CD4-positive, alpha-beta T cell treated with Interleukin-17A for 1 hour (primary cell): Measurements from ENCODE around the gene DLL4.
"Not testable (repeated sequence)": the region's sequence is repeated elsewhere in the genome, so short reads cannot be mapped to it uniquely, and the experiment has no call there.

Experiments used
- DNase-seq: peaks from one replicate; pipeline ENCODE4 v3.0.0-alpha.2; 2020

Gene DLL4

GRCh38 chr15:40943764-40944365 is 14.7 kb downstream of the DLL4 start:
- DNase-seq: no peak

- no peak for DNase-seq
Observed at GRCh38 chr15:40944510-40945296, 15.6 kb downstream of the DLL4 start.

- DNase-seq: no peak
Observed at GRCh38 chr15:40948706-40949473, 19.8 kb downstream of the DLL4 start.

GRCh38 chr15:40949756-40950207 is 20.6 kb downstream of the DLL4 start:
- DNase-seq: no peak

- no peak for DNase-seq
Observed at GRCh38 chr15:40951764-40952163, 22.6 kb downstream of the DLL4 start.

GRCh38 chr15:40952301-40952900 is 23.3 kb downstream of the DLL4 start:
- DNase-seq: no peak

- peak; percentile 97 for DNase-seq
Observed at GRCh38 chr15:40952901-40953712, 24.0 kb downstream of the DLL4 start, which contains the start of gene CHAC1. Gene CHAC1, plus strand, starts transcription at chr15:40953471. Its CDS starts 113 bp downstream, at chr15:40953584.

- DNase-seq: no peak
Observed at GRCh38 chr15:40953713-40954074, 24.6 kb downstream of the DLL4 start.

GRCh38 chr15:40954158-40954848 is 25.2 kb downstream of the DLL4 start:
- DNase-seq: not testable (repeated sequence)

GRCh38 chr15:40955141-40955903 is 26.2 kb downstream of the DLL4 start:
- no peak for DNase-seq

- no peak for DNase-seq
Observed at GRCh38 chr15:40955930-40956540, 26.9 kb downstream of the DLL4 start.

GRCh38 chr15:40956541-40956982 is 27.4 kb downstream of the DLL4 start:
- DNase-seq: no peak

GRCh38 chr15:40957041-40957555 is 28.0 kb downstream of the DLL4 start:
- DNase-seq: no peak

GRCh38 chr15:40957581-40958051 is 28.5 kb downstream of the DLL4 start:
- DNase-seq: no peak

- DNase-seq: no peak
Observed at GRCh38 chr15:40958146-40958545, 29.0 kb downstream of the DLL4 start.

- DNase-seq: no peak
Observed at GRCh38 chr15:40958723-40959122, 29.6 kb downstream of the DLL4 start.

GRCh38 chr15:40959331-40960141 is 30.4 kb downstream of the DLL4 start:
- no peak for DNase-seq

- DNase-seq: no peak
Observed at GRCh38 chr15:40960151-40960885, 31.2 kb downstream of the DLL4 start.
